Hematopoietic multipotent progenitor cell treated with erythropoietin and hydrocortisone succinate and interleukin-3 and kit ligand, for 8 days (in vitro differentiated cells): ENCODE data around the gene SAFB.
"Not testable (repeated sequence)": the region's sequence is repeated elsewhere in the genome, so short reads cannot be mapped to it uniquely, and the experiment has no call there.

Source experiments
- DNase-seq: peaks from one replicate; pipeline ENCODE4 v3.0.0-alpha.2; 2015

The SAFB gene

DNA sequence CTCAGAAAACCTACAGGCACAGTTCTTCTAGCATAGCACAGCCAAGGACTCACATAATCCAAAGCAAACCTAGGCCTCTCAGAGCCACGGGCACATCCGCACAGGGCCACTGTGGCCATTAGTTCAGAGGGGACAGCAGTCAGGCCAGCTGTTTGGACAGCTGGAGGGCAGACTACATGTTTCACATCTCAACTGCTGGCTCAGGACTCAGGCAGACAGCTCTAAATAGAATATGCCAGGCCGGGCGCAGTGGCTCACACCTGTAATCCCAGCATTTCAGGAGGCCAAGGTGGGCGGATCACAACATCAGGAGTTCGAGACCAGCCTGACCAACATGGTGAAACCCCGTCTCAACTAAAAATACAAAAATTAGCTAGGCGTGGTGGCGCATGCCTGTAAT, 27.1 kb upstream of the SAFB start:
- no peak for DNase-seq

DNA sequence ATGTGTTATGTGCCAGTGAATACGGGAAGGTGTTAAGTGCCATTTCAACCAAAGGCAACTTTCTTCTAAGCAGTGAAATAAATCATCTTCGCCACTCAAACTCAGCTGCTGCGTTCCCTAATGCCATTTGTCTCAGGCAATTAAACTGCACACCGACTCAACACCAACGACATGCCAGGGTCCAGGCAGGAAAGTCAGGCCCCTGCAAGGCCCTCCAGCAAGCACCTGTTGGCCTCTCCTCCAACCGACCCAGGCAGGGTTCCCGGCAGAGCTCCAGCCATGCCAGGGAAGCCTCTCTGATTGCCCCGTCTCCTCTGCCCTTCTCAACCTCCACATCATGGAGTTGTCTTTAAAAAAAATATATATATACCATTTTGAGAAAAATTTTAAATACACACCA, 22.1 kb upstream of the SAFB start:
- DNase-seq: no peak

GRCh38 chr19:5603626-5604025, 19.3 kb upstream of the SAFB start:
- no peak for DNase-seq

DNA sequence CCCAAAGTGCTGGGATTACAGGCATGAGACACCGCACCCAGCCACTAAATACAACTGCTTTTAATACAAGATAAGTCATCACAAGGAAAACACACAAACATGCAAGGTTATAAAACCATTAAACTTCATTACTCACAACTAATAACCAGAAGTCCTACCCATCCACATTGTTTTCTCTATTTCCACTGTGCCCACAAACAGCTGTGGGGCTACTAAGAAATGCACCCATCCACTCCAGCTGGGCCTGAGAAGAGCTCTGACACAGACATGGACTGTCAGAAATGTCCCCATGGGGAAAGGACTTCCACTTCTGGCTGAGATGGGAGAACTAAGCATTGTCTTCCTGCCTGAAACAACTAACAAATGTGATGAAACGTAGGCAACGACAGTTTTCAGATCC, 17.5 kb upstream of the SAFB start:
- DNase-seq: no peak

DNA sequence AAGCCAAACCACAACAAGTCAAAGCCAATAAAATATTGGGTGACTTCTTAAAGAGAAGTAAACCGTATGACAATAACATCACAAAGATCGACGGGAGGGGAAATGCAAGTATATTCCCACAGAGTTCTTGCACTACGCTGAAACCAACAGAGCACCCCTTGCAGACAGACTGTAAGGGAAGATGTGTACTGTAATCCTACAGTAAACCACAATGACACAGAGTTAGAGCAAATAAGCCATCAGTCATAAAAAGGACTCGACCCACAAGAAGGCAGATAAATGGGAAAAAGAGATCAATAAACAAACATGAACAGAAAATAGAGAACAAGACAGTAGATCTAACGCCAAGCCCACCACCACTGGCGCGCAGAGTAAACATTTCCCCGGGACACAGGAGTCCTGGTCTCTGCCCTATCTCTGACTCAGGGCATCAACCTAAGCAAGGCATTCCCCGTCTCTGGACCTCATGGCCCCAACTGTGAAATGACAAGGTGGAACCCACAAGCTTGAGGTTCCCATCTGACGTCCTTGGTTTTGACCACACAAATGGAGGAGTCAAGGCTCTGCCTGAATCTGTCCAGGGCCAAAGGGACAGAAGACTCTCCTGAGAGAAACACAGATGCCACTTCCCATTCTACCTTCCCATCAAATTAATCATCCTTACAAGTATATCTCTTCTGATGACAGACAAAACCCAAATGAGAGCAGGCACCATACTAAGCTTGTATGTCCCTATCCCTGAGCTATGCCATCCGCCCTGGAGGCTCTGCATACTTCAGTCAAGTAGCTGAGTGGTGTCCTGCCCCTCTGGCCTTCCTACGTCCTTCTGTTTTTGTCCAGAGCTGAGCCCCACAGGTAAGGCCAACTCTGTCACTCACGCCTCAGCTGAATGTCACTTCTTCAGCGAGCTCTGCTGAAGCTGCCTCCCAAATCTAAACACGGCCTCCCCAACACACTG, 15.3 kb upstream of the SAFB start:
- DNase-seq: no peak

GRCh38 chr19:5608291-5608690, 14.6 kb upstream of the SAFB start:
- no peak for DNase-seq

DNA sequence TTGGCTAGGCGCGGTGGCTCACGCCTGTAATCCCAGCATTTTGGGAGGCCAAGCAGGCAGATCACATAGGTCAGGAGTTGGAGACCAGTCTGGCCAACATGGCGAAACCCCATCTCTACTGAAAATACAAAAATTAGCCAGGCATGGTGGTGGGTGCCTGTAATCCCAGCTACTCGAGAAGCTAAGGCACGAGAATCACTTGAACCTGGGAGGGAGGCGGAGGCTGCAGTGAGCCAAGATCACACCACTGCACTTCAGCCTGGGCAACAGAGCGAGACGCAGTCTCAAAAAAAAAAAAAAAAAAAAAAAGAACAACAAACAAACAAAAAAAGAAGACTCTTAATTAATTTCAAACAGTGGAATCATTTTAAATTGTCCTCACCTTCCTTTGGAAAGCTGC, 14.1 kb upstream of the SAFB start:
- not testable (repeated sequence) for DNase-seq

GRCh38 chr19:5609881-5610448, 12.9 kb upstream of the SAFB start:
- no peak for DNase-seq

DNA sequence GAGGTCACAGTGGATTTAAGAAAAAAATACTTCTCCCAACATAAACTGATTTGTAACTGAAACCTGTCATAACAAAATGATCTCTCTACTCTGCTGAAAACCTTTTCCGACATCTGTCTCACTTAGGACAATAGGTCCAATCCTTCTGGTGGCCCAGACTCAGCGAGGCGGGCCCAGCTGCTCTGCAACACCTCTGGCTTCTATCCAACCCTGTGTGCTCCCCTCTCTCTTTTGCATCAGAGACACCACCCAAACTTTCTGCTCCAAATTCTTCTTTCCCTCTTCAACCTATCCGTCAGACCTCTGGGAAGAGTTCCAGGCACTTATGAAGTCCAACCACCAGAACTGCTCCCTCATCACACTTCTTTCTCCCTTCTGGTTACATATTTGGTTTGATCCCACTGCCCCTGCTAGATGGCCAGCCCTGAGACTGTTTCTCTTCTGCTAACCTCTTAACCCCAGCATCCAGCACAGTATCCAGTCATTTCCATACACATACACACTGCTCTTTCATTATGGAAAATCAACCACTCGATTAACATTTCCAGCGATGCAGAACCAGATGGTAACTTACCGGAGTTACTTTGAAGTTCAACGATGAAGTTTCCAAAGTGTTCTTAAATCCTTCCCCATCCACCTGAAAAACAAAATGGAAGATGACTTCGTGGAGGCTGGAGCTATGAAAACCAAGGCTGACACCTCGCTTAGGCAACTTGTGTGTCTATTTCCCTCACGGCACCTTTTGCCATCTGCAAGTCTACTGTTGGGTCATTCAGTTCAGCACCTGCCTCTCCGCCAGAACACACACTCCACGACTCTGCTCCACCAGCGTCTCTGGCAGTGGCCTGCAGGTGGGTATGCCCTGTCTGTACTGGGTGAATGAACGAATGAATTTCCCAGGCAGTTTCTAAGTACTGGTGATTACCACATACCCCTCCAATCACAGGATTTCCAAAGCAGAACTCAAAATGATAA, 9.7 kb upstream of the SAFB start:
- DNase-seq: no peak

DNA sequence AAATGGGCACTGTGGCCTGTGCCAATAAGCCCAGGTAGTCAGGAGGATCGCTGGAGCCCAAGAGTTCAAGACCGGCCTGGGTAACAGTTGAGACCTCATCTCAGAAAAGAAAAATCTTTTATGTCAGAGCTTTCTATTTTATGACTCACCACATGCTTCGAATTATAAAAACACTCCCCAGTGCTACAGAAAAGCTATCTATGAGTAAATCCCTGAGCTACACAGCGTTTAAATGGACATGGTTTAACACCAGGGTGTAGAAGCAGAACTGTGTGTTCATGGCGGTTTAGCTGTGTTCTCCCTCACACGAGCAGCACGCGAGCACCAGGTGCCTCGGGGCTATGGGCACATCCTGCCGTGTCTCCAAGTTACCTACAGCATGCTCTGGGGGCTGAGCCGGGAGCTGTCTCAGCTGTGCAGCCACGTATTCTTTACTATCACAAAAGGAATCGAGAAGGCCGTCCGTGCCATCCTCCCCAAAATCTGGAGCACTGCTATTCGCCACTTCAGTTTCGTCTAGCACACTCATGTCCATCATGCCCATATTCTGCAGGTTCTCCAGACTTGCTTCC, 7.0 kb upstream of the SAFB start:
- DNase-seq: no peak

- DNase-seq: no peak
These were observed 5.8 kb upstream of the SAFB start for GRCh38 chr19:5617080-5617479.

DNA sequence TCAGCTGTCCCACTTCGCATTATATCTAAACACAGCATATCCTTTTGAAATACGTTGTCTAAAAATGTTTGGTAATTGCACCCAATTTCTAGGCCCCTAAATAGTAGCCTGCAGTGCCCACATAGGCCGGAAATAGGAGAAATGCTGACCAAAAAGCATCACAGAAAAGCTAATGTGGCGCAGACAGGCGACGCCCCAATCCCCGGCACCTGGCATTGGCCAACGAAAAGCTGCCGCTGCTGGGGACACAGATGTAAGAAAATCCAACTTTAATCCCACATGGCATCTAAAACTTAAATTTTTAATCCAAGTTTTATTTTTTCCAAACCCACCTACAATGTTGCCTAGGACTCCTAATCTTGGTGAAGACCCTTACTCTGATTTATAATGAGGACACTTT, 4.3 kb upstream of the SAFB start:
- no peak for DNase-seq

DNA sequence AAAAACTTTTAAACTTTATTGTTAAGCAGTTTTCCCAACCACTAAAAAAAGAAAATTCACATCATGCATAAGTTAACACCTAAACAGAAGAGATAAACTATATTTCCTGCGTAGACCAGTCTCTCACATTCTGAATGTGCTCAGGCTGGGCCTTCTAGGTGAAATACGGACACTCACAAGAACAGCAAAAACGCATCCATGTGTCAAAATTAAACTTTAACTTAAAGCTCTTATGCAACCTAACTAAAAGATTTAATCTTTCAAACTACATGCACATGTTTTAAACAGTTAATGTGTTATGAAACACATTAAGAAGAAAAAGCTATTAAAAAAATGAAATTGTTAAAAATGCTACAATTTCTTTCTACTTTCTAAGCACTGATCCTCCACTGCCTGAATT, 2.9 kb upstream of the SAFB start:
- no peak for DNase-seq

DNA sequence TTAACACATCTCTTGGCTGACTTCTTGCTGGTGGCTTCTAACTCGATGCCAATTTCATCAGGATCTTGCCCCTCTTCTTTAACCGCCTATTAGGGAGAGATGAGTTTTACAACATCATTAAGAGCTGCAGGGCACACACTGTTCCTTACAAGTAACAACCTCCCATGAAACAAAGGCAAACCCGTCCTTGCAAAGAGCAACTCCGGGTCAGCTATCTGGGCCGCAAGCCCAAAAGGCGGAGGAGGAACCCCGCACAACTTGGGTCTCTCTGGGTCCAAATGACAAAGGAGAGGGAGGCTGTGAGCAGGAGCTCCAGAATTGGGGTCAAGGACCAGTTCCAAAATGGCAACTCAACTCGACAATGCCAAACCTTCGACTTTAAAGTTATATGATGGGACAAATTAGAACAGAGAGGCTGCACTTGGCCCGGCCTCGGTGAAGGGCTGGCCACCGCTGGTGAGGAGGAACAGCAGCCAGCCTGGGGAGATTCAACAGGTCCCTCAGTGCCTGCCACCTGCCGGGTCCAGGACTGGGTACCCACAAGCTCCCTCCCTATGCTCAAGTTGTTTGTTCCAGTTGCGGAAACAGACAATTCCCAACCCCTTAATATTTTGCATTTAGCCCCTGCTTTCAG, 1.5 kb upstream of the SAFB start:
- no peak for DNase-seq

- no peak for DNase-seq
These were observed 878 bp upstream of the SAFB start for GRCh38 chr19:5621945-5622464.

- DNase-seq: no peak
These were observed 624 bp downstream of the SAFB start for GRCh38 chr19:5623397-5624017.

- peak; percentile 39 for DNase-seq
These were observed 1.3 kb downstream of the SAFB start for GRCh38 chr19:5624018-5624663.

GRCh38 chr19:5624741-5625278, 1.9 kb downstream of the SAFB start:
- no peak for DNase-seq

- DNase-seq: no peak
These were observed 2.8 kb downstream of the SAFB start for GRCh38 chr19:5625641-5626040.

GRCh38 chr19:5627395-5627904, 4.6 kb downstream of the SAFB start:
- DNase-seq: peak; percentile 88

GRCh38 chr19:5628461-5628860, 5.6 kb downstream of the SAFB start:
- no peak for DNase-seq
